Osteocyte (in vitro differentiated cells): ENCODE data around the gene EFHC2. TPM values are rescaled to one million over a fixed set of nuclear protein-coding genes. Genes with fewer than 3 reads are reported as not detected.
"Not testable (repeated sequence)": the region's sequence is repeated elsewhere in the genome, so short reads cannot be mapped to it uniquely, and the experiment has no call there.

Experiments
- DNase-seq: peaks from one replicate; pipeline ENCODE4 v3.0.0; 2021; ENCODE audit warnings: mixed read lengths; ENCODE audit not compliant: unreplicated experiment; ENCODE audit errors: extremely low spot score
- H3K27ac Mint-ChIP-seq: one replicate; pipeline ENCODE4 v1.8.0; 2021; ENCODE audit warnings: mild to moderate bottlenecking, mixed read lengths; ENCODE audit not compliant: unreplicated experiment
- H3K27me3 Mint-ChIP-seq: one replicate; pipeline ENCODE4 v1.8.0; 2021; ENCODE audit warnings: mixed read lengths; ENCODE audit not compliant: unreplicated experiment
- H3K36me3 Mint-ChIP-seq: one replicate; pipeline ENCODE4 v1.8.0; 2021; ENCODE audit warnings: mixed read lengths; ENCODE audit not compliant: unreplicated experiment
- H3K4me1 Mint-ChIP-seq: one replicate; pipeline ENCODE4 v1.8.0; 2021; ENCODE audit warnings: mixed read lengths; ENCODE audit not compliant: unreplicated experiment
- H3K4me3 Mint-ChIP-seq: one replicate; pipeline ENCODE4 v1.8.0; 2021; ENCODE audit warnings: mild to moderate bottlenecking, moderate library complexity, mixed read lengths; ENCODE audit not compliant: unreplicated experiment
- H3K9me3 Mint-ChIP-seq: one replicate; pipeline ENCODE4 v1.8.0; 2021; ENCODE audit warnings: mixed read lengths; ENCODE audit not compliant: unreplicated experiment
- CTCF ChIP-seq: fragments of 200-600 bp; sonication (generic); IDR thresholded peaks from 2 replicates; pipeline ENCODE4 v1.5.0; 2021; ENCODE audit warnings: antibody characterized with exemption, mild to moderate bottlenecking, moderate library complexity
- total RNA-seq: library from RNA; stranded (reverse); gene quantifications from 2 replicates; pipeline ENCODE4 v1.2.1, GENCODE V29; 2021

Gene EFHC2
- total RNA-seq, 1 donor from 2014 or later = not detected

- H3K27ac Mint-ChIP-seq = no peak overlapping the region
- peaks cover 24% of the 10 kb centered on the region for H3K9me3 Mint-ChIP-seq
Measured at GRCh38 chrX:44203791-44204190, 139.7 kb downstream of the EFHC2 start.

GRCh38 chrX:44202596-44202995 lies 140.9 kb downstream of the EFHC2 start:
- no peak for DNase-seq
- no peaks in the 10 kb centered on the region for H3K27me3 Mint-ChIP-seq
- no peak overlapping the region for H3K27ac Mint-ChIP-seq
- H3K36me3 Mint-ChIP-seq = no peaks in the 10 kb centered on the region
- no peak for TF ChIP-seq CTCF
- peaks cover 28% of the 10 kb centered on the region for H3K9me3 Mint-ChIP-seq
- H3K4me1 Mint-ChIP-seq = no peaks in the 10 kb centered on the region
- no peak overlapping the region for H3K4me3 Mint-ChIP-seq

More at GRCh38 chrX:44203791-44204190, 139.7 kb downstream of the EFHC2 start:
- no peak for DNase-seq
- TF ChIP-seq CTCF = no peak
- Mint-ChIP-seq H3K36me3 (no peaks in the 10 kb centered on the region), H3K4me1 (no peaks in the 10 kb centered on the region), H3K4me3 (no peak overlapping the region), H3K27me3 (no peaks in the 10 kb centered on the region)

GRCh38 chrX:44189116-44189515 lies 154.4 kb downstream of the EFHC2 start:
- Mint-ChIP-seq H3K9me3 (peaks cover 19% of the 10 kb centered on the region), H3K4me3 (no peak overlapping the region), H3K27me3 (no peaks in the 10 kb centered on the region), H3K27ac (no peak overlapping the region), H3K36me3 (no peaks in the 10 kb centered on the region), H3K4me1 (no peaks in the 10 kb centered on the region)
- no peak for TF ChIP-seq CTCF
- no peak for DNase-seq

DNA sequence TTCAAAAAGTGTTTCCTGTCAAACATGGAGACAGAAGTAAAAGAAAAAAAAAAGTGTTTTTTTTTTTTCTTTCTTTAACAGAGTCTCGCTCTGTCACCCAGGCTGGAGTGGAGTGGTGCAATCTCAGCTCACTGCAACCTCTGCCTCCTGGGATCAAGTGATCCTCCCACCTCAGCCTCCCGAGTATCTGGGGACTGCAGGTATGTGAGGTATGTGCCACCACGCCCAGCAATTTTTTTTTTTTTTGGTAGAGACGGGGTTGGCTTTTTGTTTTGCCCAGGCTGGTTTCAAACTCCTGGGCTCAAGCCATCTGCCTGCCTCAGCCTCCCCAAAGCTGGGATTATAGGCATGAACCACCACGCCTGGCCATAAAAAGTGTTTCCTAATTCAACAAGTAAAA lies 155.6 kb downstream of the EFHC2 start:
- H3K4me3 Mint-ChIP-seq, H3K27ac Mint-ChIP-seq, DNase-seq, H3K27me3 Mint-ChIP-seq, H3K4me1 Mint-ChIP-seq, H3K36me3 Mint-ChIP-seq: not testable (repeated sequence)
- H3K9me3 Mint-ChIP-seq = peaks cover 18% of the 10 kb centered on the region

- H3K27ac Mint-ChIP-seq = no peak overlapping the region
- DNase-seq = no peak
- peaks cover 10% of the 10 kb centered on the region for H3K9me3 Mint-ChIP-seq
- TF ChIP-seq CTCF = no peak
- H3K36me3 Mint-ChIP-seq = no peaks in the 10 kb centered on the region
- H3K4me1 Mint-ChIP-seq = no peaks in the 10 kb centered on the region
- no peak overlapping the region for H3K4me3 Mint-ChIP-seq
- no peaks in the 10 kb centered on the region for H3K27me3 Mint-ChIP-seq
Measured at GRCh38 chrX:44183329-44183728, 160.1 kb downstream of the EFHC2 start.
